Activated CD4-positive, alpha-beta memory T cell treated with anti-CD3 and anti-CD28 coated beads for 36 hours (primary cell): ENCODE results near the gene ASMT. TPM values are rescaled to one million over a fixed set of nuclear protein-coding genes. Genes with fewer than 3 reads are reported as not detected.

Source experiments
- total RNA-seq, 2 experiments: library from RNA; stranded (reverse); gene quantifications; one replicate each; pipeline ENCODE4 v1.2.3, GENCODE V29; 2021

ASMT gene
- total RNA-seq, 2 experiments from 2014 or later, result 0.52 to 1.1 TPM

Other genes starting within 250 kb of the ASMT start
- gene SLC25A6, start 222.9 kb upstream of the ASMT start, total RNA-seq, result 100 to 1,000 TPM; 399 to 407 TPM
- gene ASMTL, start 162.2 kb upstream of the ASMT start, total RNA-seq, result 10 to 100 TPM; 65.2 to 67.4 TPM
- gene P2RY8, start 77.9 kb upstream of the ASMT start, total RNA-seq, result 10 to 100 TPM; 30.2 to 32.7 TPM
- 10 to 100 TPM; 59.4 to 62.9 TPM for gene AKAP17A, start 23.5 kb upstream of the ASMT start, total RNA-seq